ENCODE results near the gene PKD2. TPM values are rescaled to one million over a fixed set of nuclear protein-coding genes. Genes with fewer than 3 reads are reported as not detected.
"Not testable (repeated sequence)": the region's sequence is repeated elsewhere in the genome, so short reads cannot be mapped to it uniquely, and the experiment has no call there.

PKD2 gene
- total RNA-seq, 1 experiment from 2014 or later = 38.4 TPM

- no peak overlapping the region for H2BK12ac ChIP-seq (ENCODE audit: insufficient read length, low read depth, low read length)
- H2AK5ac ChIP-seq (ENCODE audit: insufficient read length, low read length) = no peak overlapping the region
- H2BK120ac ChIP-seq (ENCODE audit: low read depth, low read length, poor library complexity, severe bottlenecking) = no peak overlapping the region
- H4K20me1 ChIP-seq (ENCODE audit: control insufficient read depth, insufficient read depth, insufficient read length) = no peaks in the 10 kb centered on the region
- no peak overlapping the region for H3K23ac ChIP-seq (ENCODE audit: insufficient read length, low read depth, low read length)
- H2BK20ac ChIP-seq (ENCODE audit: low read depth, low read length, poor library complexity, severe bottlenecking) = no peak overlapping the region
- no peak overlapping the region for H3K4me3 Mint-ChIP-seq
- no peak overlapping the region for H3K27ac ChIP-seq (ENCODE audit: insufficient read length, low read depth, low read length)
- no peak overlapping the region for H3K56ac ChIP-seq (ENCODE audit: insufficient read length, low read depth, low read length)
- H3K23me2 ChIP-seq (ENCODE audit: insufficient read length, low read depth, low read length, poor library complexity, severe bottlenecking) = no peaks in the 10 kb centered on the region
- H3K36me3 Mint-ChIP-seq (ENCODE audit: insufficient read depth in 1 of 3, low read depth in 3 of 3) = peaks cover 48 to 81% (median 61%) of the 10 kb centered on the region in 3 experiments
- no peak overlapping the region for H3K4me2 ChIP-seq (ENCODE audit: insufficient read depth, insufficient read length, low read length)
- H3K9ac ChIP-seq (ENCODE audit: extremely low read depth, insufficient read length, low read length) = no peak overlapping the region
- TF ChIP-seq CTCF (conservative IDR thresholded peaks at IDR 0.05) = no peak
- H2BK15ac ChIP-seq (ENCODE audit: low read depth, low read length) = no peak overlapping the region
- H3K27me3 Mint-ChIP-seq (ENCODE audit: low read depth) = peaks cover 2% of the 10 kb centered on the region; the same call in 1 of the 2 replicates
- no peaks in the 10 kb centered on the region; the same call in 1 of the 2 replicates for H3K79me2 ChIP-seq (ENCODE audit: insufficient read depth, low read length)
- H3K4ac ChIP-seq (ENCODE audit: low read depth, low read length) = no peak overlapping the region
- peaks cover 2% of the 10 kb centered on the region for H3K79me1 ChIP-seq (ENCODE audit: insufficient read depth, low read depth, low read length, poor library complexity, severe bottlenecking)
- H4K91ac ChIP-seq (ENCODE audit: insufficient read length, low read depth, low read length) = no peak overlapping the region
- H3K14ac ChIP-seq (ENCODE audit: insufficient read depth, low read length) = no peak overlapping the region
- H3K9me3 ChIP-seq (ENCODE audit: control insufficient read depth, low read depth, low read length) = peaks cover 5% of the 10 kb centered on the region
- H3K27me3 ChIP-seq (ENCODE audit: insufficient read depth, low read length) = no peaks in the 10 kb centered on the region
- peaks cover 26 to 28% of the 10 kb centered on the region in 2 experiments for H3K9me3 Mint-ChIP-seq
- H4K5ac ChIP-seq (ENCODE audit: insufficient read length, low read depth, low read length) = no peak overlapping the region
- H3K4me1 Mint-ChIP-seq = peaks cover 12 to 15% of the 10 kb centered on the region in 2 experiments
- no peak overlapping the region for H4K8ac ChIP-seq (replicated peaks; ENCODE audit: insufficient read length, low read depth, low read length)
- no peak overlapping the region for H3K18ac ChIP-seq (ENCODE audit: insufficient read length, low read depth, low read length)
- no peak overlapping the region for H3T11ph ChIP-seq (ENCODE audit: low read length)
- H2AFZ ChIP-seq (ENCODE audit: low read length) = no peak overlapping the region
- DNase-seq = no peak
- H2BK5ac ChIP-seq (ENCODE audit: insufficient read length, low read length) = no peak overlapping the region
- no peaks in the 10 kb centered on the region for H3K4me1 ChIP-seq (ENCODE audit: insufficient read depth, low read length)
- H3K27ac Mint-ChIP-seq = no peak overlapping the region
Measured at GRCh38 chr4:88022289-88022688, 14.9 kb downstream of the PKD2 start.

GRCh38 chr4:88025868-88026661 is 18.6 kb downstream of the PKD2 start:
- not testable (repeated sequence) for H3K18ac ChIP-seq (ENCODE audit: insufficient read length, low read depth, low read length); H3K9ac ChIP-seq (ENCODE audit: extremely low read depth, insufficient read length, low read length); H3K23me2 ChIP-seq (ENCODE audit: insufficient read length, low read depth, low read length, poor library complexity, severe bottlenecking); H3T11ph ChIP-seq (ENCODE audit: low read length); H3K9me3 ChIP-seq (ENCODE audit: control insufficient read depth, low read depth, low read length); H3K27me3 ChIP-seq (ENCODE audit: insufficient read depth, low read length); H3K27ac Mint-ChIP-seq; H3K27me3 Mint-ChIP-seq (ENCODE audit: low read depth); DNase-seq; H2BK5ac ChIP-seq (ENCODE audit: insufficient read length, low read length); H2BK15ac ChIP-seq (ENCODE audit: low read depth, low read length); H2BK120ac ChIP-seq (ENCODE audit: low read depth, low read length, poor library complexity, severe bottlenecking); H3K79me1 ChIP-seq (ENCODE audit: insufficient read depth, low read depth, low read length, poor library complexity, severe bottlenecking); H4K20me1 ChIP-seq (ENCODE audit: control insufficient read depth, insufficient read depth, insufficient read length); H3K23ac ChIP-seq (ENCODE audit: insufficient read length, low read depth, low read length); H2AK5ac ChIP-seq (ENCODE audit: insufficient read length, low read length); H3K27ac ChIP-seq (ENCODE audit: insufficient read length, low read depth, low read length); H2AFZ ChIP-seq (ENCODE audit: low read length); H3K56ac ChIP-seq (ENCODE audit: insufficient read length, low read depth, low read length); H3K79me2 ChIP-seq (ENCODE audit: insufficient read depth, low read length); H3K4ac ChIP-seq (ENCODE audit: low read depth, low read length); H3K4me2 ChIP-seq (ENCODE audit: insufficient read depth, insufficient read length, low read length); H2BK20ac ChIP-seq (ENCODE audit: low read depth, low read length, poor library complexity, severe bottlenecking); H2BK12ac ChIP-seq (ENCODE audit: insufficient read length, low read depth, low read length); H4K91ac ChIP-seq (ENCODE audit: insufficient read length, low read depth, low read length); H3K4me1 ChIP-seq (ENCODE audit: insufficient read depth, low read length); H4K8ac ChIP-seq (replicated peaks; ENCODE audit: insufficient read length, low read depth, low read length); H3K14ac ChIP-seq (ENCODE audit: insufficient read depth, low read length); H4K5ac ChIP-seq (ENCODE audit: insufficient read length, low read depth, low read length); H3K4me3 Mint-ChIP-seq
- Mint-ChIP-seq H3K36me3 (ENCODE audit: insufficient read depth in 1 of 3, low read depth in 3 of 3) (peaks cover 53 to 85% (median 80%) of the 10 kb centered on the region in 3 experiments), H3K4me1 (peaks cover 4 to 10% of the 10 kb centered on the region in 2 experiments; a peak in 3 of 4 replicates), H3K9me3 (peaks cover 26 to 28% of the 10 kb centered on the region in 2 experiments)
- WGBS (ENCODE audit: extremely low coverage, insufficient read length, low lambda C conversion rate) = no CpG with 5 or more reads among the region's 6 CpGs
